Panc1 (cell line): ENCODE data around the gene MAGI1.

Source experiments
- CTCF ChIP-seq: fragments of 450-650 bp; IDR thresholded peaks from 2 replicates; pipeline ENCODE4 v1.5.1; 2017; ENCODE audit warnings: mild to moderate bottlenecking
- POLR2AphosphoS5 ChIP-seq: IDR thresholded peaks from 2 replicates; pipeline ENCODE4 v1.6.1; 2012; ENCODE audit warnings: mild to moderate bottlenecking, low read depth, low read length, moderate library complexity
- SIN3A ChIP-seq: IDR thresholded peaks from 2 replicates; pipeline ENCODE4 v1.6.1; 2012; ENCODE audit warnings: low read depth, mild to moderate bottlenecking, low read length, moderate library complexity, borderline replicate concordance; ENCODE audit not compliant: insufficient read depth
- TF ChIP-seq, protein P1 (sequence below), 2 experiments: IDR thresholded peaks; 2 replicates each; pipeline ENCODE4 v1.6.1; 2011 to 2012; ENCODE audit warnings: low read depth in 2 of 2, control low read depth in 1 of 2, low read length in 1 of 2, mild to moderate bottlenecking in 1 of 2, moderate library complexity in 1 of 2; ENCODE audit not compliant: insufficient read depth in 1 of 2

DNA sequence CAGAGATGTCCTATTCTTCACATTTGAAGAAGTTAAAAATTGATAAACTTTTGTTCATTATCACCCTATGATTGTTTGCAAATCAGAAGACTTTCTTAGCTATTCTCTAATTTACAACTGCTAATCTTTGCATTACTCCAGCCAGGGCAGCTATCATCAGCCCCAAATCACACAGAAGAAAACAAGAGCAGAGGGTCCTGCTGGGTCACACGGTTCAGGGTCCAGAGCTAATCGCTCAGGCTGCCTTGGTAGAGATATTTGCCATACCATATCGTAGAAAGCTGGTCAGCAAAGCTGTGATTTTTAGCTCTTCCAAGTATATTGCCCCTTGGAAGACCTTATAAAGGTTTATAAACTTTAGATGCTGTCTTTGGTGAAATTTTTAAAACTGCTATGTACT is 181.4 kb downstream of the MAGI1 start:
- TF ChIP-seq POLR2AphosphoS5: no peak
- no peak for TF ChIP-seq CTCF
- no peak for TF ChIP-seq SIN3A
- TF ChIP-seq, protein P1, sequence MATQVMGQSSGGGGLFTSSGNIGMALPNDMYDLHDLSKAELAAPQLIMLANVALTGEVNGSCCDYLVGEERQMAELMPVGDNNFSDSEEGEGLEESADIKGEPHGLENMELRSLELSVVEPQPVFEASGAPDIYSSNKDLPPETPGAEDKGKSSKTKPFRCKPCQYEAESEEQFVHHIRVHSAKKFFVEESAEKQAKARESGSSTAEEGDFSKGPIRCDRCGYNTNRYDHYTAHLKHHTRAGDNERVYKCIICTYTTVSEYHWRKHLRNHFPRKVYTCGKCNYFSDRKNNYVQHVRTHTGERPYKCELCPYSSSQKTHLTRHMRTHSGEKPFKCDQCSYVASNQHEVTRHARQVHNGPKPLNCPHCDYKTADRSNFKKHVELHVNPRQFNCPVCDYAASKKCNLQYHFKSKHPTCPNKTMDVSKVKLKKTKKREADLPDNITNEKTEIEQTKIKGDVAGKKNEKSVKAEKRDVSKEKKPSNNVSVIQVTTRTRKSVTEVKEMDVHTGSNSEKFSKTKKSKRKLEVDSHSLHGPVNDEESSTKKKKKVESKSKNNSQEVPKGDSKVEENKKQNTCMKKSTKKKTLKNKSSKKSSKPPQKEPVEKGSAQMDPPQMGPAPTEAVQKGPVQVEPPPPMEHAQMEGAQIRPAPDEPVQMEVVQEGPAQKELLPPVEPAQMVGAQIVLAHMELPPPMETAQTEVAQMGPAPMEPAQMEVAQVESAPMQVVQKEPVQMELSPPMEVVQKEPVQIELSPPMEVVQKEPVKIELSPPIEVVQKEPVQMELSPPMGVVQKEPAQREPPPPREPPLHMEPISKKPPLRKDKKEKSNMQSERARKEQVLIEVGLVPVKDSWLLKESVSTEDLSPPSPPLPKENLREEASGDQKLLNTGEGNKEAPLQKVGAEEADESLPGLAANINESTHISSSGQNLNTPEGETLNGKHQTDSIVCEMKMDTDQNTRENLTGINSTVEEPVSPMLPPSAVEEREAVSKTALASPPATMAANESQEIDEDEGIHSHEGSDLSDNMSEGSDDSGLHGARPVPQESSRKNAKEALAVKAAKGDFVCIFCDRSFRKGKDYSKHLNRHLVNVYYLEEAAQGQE (IDR thresholded peaks at IDR 0.05; ENCODE audit: insufficient read depth in 1 of 2, low read depth in 2 of 2, low read length in 1 of 2): no peak
